HepG2 (cell line): Measurements from ENCODE around the gene APIP. TPM values are rescaled to one million over a fixed set of nuclear protein-coding genes. Genes with fewer than 3 reads are reported as not detected.

Experiments used
- ATAC-seq: fragments of 200-7000 bp; cut with Tn5 transposase; 3 replicates; pipeline ENCODE4 v1.9.1; 2020; ENCODE audit warnings: mild to moderate bottlenecking, moderate library complexity
- BruUV-seq: library from RNA; stranded (reverse); fragments of 400-500 nt; replicated peaks from 2 replicates; lab custom pipeline; 2021; lab: Mats Ljungman, UMichigan
- CTCF ChIA-PET: fragments of 300-600 bp; formaldehyde crosslinking; extraction: SDS; loops from one replicate; lab custom pipeline; 2021; ENCODE audit warnings: low total read pairs, inconsistent platforms, low intra/inter-chr PET ratio; lab: Yijun Ruan, JAX
- POLR2A ChIA-PET: fragments of 350-600 bp; sonication (Branson Sonifier 250); formaldehyde crosslinking; loops from one replicate; lab custom pipeline; 2020; ENCODE audit warnings: antibody characterized with exemption, inconsistent platforms; lab: Yijun Ruan, JAX
- DNase-seq: peaks from one replicate; pipeline ENCODE4 v3.0.0-alpha.2; 2015; ENCODE audit warnings: low spot score
- FAIRE-seq: peaks from 3 replicates; lab custom pipeline; 2011; peaks lifted over from hg19 to GRCh38; lab: Jason Lieb, UNC
- H2AFZ ChIP-seq: one replicate; pipeline ENCODE4 v1.6.1; 2011; ENCODE audit warnings: low read length, inconsistent platforms
- H3K27ac ChIP-seq: fragments of 300-600 bp; 3 replicates; pipeline ENCODE4 v1.8.0; 2011; ENCODE audit warnings: mixed run types, mild to moderate bottlenecking, mixed read lengths, low read length, inconsistent platforms; ENCODE audit not compliant: insufficient read depth; ENCODE audit errors: extremely low read length
- H3K27me3 ChIP-seq, 2 experiments: fragments of 200-600 bp in 1 of 2; 2 replicates in 1 of 2; 3 replicates in 1 of 2; pipeline versions ENCODE4 v1.6.0 to v1.8.0; 2011; ENCODE audit warnings: low read length in 2 of 2, mild to moderate bottlenecking in 2 of 2, moderate library complexity in 2 of 2, inconsistent platforms in 1 of 2; ENCODE audit not compliant: insufficient read depth in 2 of 2, control insufficient read depth in 1 of 2
- H3K36me3 ChIP-seq, 2 experiments: fragments of 200-600 bp in 1 of 2; replicated peaks in 1 of 2; 2 replicates in 1 of 2; 3 replicates in 1 of 2; pipeline versions ENCODE4 v1.5.1 to v1.8.0; 2011; ENCODE audit warnings: low read length in 2 of 2, inconsistent platforms in 1 of 2; ENCODE audit not compliant: insufficient read depth in 2 of 2, control insufficient read depth in 1 of 2
- H3K4me1 ChIP-seq: 2 replicates; pipeline ENCODE4 v1.5.1; 2012; ENCODE audit warnings: low read length, inconsistent platforms; ENCODE audit not compliant: insufficient read depth
- H3K4me2 ChIP-seq: 2 replicates; pipeline ENCODE4 v1.6.0; 2011; ENCODE audit warnings: low read depth, low read length, inconsistent platforms
- H3K4me3 ChIP-seq, 3 experiments: fragments of 200-600 bp in 1 of 3; sonication (generic), shearing (Covaris generic) in 1 of 3; replicated peaks in 1 of 3; 2 replicates each; pipeline ENCODE4 v1.5.1; 2011 to 2016; ENCODE audit warnings: low read length in 3 of 3, inconsistent platforms in 2 of 3, low read depth in 2 of 3, mild to moderate bottlenecking in 2 of 3, control low read depth in 1 of 3, mixed read lengths in 1 of 3; ENCODE audit not compliant: insufficient read depth in 1 of 3
- H3K79me2 ChIP-seq: one replicate; pipeline ENCODE4 v1.6.1; 2011; ENCODE audit warnings: low read length, inconsistent platforms; ENCODE audit not compliant: insufficient read depth
- H3K9ac ChIP-seq: 2 replicates; pipeline ENCODE4 v1.6.0; 2011; ENCODE audit warnings: mild to moderate bottlenecking, low read depth, low read length, inconsistent platforms; ENCODE audit not compliant: insufficient read depth
- H3K9me3 ChIP-seq: 2 replicates; pipeline ENCODE4 v1.5.1; 2012; ENCODE audit warnings: mild to moderate bottlenecking, low read length
- H4K20me1 ChIP-seq: 2 replicates; pipeline ENCODE4 v1.6.0; 2011; ENCODE audit warnings: inconsistent platforms, mild to moderate bottlenecking, low read length, moderate library complexity; ENCODE audit not compliant: insufficient read depth
- CCDC6 ChIP-seq: sonication (generic); formaldehyde crosslinking; IDR thresholded peaks from 2 replicates; pipeline ENCODE4 v1.8.1; 2022; ENCODE audit warnings: mild to moderate bottlenecking, missing genetic modification reagents, moderate library complexity
- CREB1 ChIP-seq, 2 experiments: fragments of 450-650 bp in 1 of 2; IDR thresholded peaks; 2 replicates each; pipeline ENCODE4 v1.6.1; 2016 to 2017; ENCODE audit warnings: control low read depth in 1 of 2, mild to moderate bottlenecking in 1 of 2, missing compliant biosample characterization in 1 of 2, missing genetic modification characterization in 1 of 2
- CREM ChIP-seq, 2 experiments: sonication (generic) in 1 of 2; formaldehyde crosslinking in 1 of 2; IDR thresholded peaks; 2 replicates each; pipeline versions ENCODE4 v1.4.0 to v1.6.1; 2016 to 2020; ENCODE audit warnings: antibody characterized with exemption in 1 of 2, mild to moderate bottlenecking in 1 of 2, missing genetic modification reagents in 1 of 2
- FLYWCH1 ChIP-seq: sonication (generic); formaldehyde crosslinking; IDR thresholded peaks from 2 replicates; pipeline ENCODE4 v1.8.1; 2023; ENCODE audit warnings: mild to moderate bottlenecking, missing genetic modification reagents
- HES4 ChIP-seq: sonication (generic); formaldehyde crosslinking; IDR thresholded peaks from 2 replicates; pipeline ENCODE4 v1.9.0; 2021; ENCODE audit warnings: mild to moderate bottlenecking, missing genetic modification reagents, borderline replicate concordance
- NR2F1 ChIP-seq, 2 experiments: fragments of 450-650 bp in 1 of 2; formaldehyde crosslinking in 1 of 2; IDR thresholded peaks; 2 replicates each; pipeline versions ENCODE4 v1.5.0 to v1.6.1; 2016 to 2020; ENCODE audit warnings: mild to moderate bottlenecking in 1 of 2, missing compliant biosample characterization in 1 of 2, missing genetic modification reagents in 1 of 2, moderate library complexity in 1 of 2
- PBX2 ChIP-seq: IDR thresholded peaks from 2 replicates; pipeline ENCODE4 v1.6.1; 2016; ENCODE audit warnings: control low read depth
- SOX13 ChIP-seq, 3 experiments: fragments of 450-650 bp in 1 of 3; sonication (generic) in 1 of 3; formaldehyde crosslinking in 1 of 3; IDR thresholded peaks in 2 of 3; conservative IDR thresholded peaks in 1 of 3; 2 replicates each; pipeline versions ENCODE4 v1.5.0 to v1.6.1; 2016 to 2020; ENCODE audit warnings: antibody characterized with exemption in 1 of 3, mild to moderate bottlenecking in 1 of 3, missing compliant biosample characterization in 1 of 3, missing genetic modification reagents in 1 of 3, moderate library complexity in 1 of 3
- ZBTB3 ChIP-seq: sonication (generic); formaldehyde crosslinking; IDR thresholded peaks from 2 replicates; pipeline ENCODE4 v1.4.0; 2020; ENCODE audit warnings: low read depth, mild to moderate bottlenecking, moderate library complexity, missing genetic modification reagents, borderline replicate concordance
- ZFX ChIP-seq: sonication (generic); formaldehyde crosslinking; IDR thresholded peaks from 2 replicates; pipeline ENCODE4 v1.4.0; 2020; ENCODE audit warnings: mild to moderate bottlenecking, low read depth, missing genetic modification reagents, moderate library complexity
- ZMYM3 ChIP-seq: sonication (generic); formaldehyde crosslinking; IDR thresholded peaks from 2 replicates; pipeline ENCODE4 v1.5.1; 2020; ENCODE audit warnings: mild to moderate bottlenecking, missing genetic modification reagents
- ZNF446 ChIP-seq: sonication (generic); formaldehyde crosslinking; IDR thresholded peaks from 2 replicates; pipeline ENCODE4 v1.5.0; 2020; ENCODE audit warnings: mild to moderate bottlenecking, missing genetic modification reagents
- ZNF709 ChIP-seq: sonication (generic); formaldehyde crosslinking; IDR thresholded peaks from 2 replicates; pipeline ENCODE4 v1.5.0; 2020; ENCODE audit warnings: mild to moderate bottlenecking, missing genetic modification reagents
- ZNF713 ChIP-seq: sonication (generic); formaldehyde crosslinking; IDR thresholded peaks from 2 replicates; pipeline ENCODE4 v1.4.0; 2020; ENCODE audit warnings: mild to moderate bottlenecking, missing genetic modification reagents
- ZNF841 ChIP-seq: sonication (generic); formaldehyde crosslinking; IDR thresholded peaks from 2 replicates; pipeline ENCODE4 v1.8.1; 2023; ENCODE audit warnings: missing genetic modification reagents, borderline replicate concordance
- WGBS: methylation state at CpG from one replicate; pipeline ENCODE4 v1.1.6; 2017; ENCODE audit warnings: low lambda C conversion rate; 5-methylcytosine and 5-hydroxymethylcytosine counted together
- in situ Hi-C: cut with HindIII; loops from 2 replicates; pipeline ENCODE4 v1.10.0; 2017; ENCODE audit warnings: low pct_unique_long_range_greater_than_20kb; ENCODE audit not compliant: extremely low pct_ligation_motif_present
- intact Hi-C: fragments of 100-400 bp; cut with micrococcal nuclease; formaldehyde crosslinking; loops from one replicate; pipeline ENCODE4 v1.10.0; 2022; ENCODE audit not compliant: unreplicated experiment
- polyA plus RNA-seq, 8 experiments: library from polyadenylated mRNA; depleted of rRNA in 3 of 8; stranded (reverse) in 7 of 8; unstranded in 1 of 8; fragments of >200 nt; fragmentation: Illumina TruSeq in 4 of 8; extraction: Trizol in 4 of 8; gene quantifications; 2 replicates each; pipeline versions ENCODE4 v1.2.1 to v1.2.3, GENCODE V29; 2011 to 2016; ENCODE audit warnings: low read depth in 4 of 8, missing spikeins in 1 of 8, mixed read lengths in 1 of 8; ENCODE audit not compliant: insufficient read depth in 1 of 8
- total RNA-seq, 5 experiments: library from RNA; depleted of rRNA; stranded (reverse); fragments of >200 nt; fragmentation: Illumina TruSeq; extraction: Trizol; gene quantifications; 2 replicates each; pipeline ENCODE4 v1.2.3, GENCODE V29; 2016; ENCODE audit warnings: low read depth in 1 of 5
- TF ChIP-seq, protein P1 (sequence below): sonication (generic); formaldehyde crosslinking; IDR thresholded peaks from 2 replicates; pipeline ENCODE4 v1.4.0; 2020; ENCODE audit warnings: mild to moderate bottlenecking, missing genetic modification reagents

Gene APIP
- total and polyA plus RNA-seq, 2 of the 13 experiments (the other 11 are each of a cell fraction or from before 2014, with no cell fraction given) = 16.9 to 31.0 TPM

- Histone ChIP-seq H3K36me3 (peaks cover 2 to 12% of the 10 kb centered on the region in 2 experiments; a peak in 2 of 5 replicates), H3K4me3 (peak overlapping the region; percentile 89 to 100 (median 98)), H3K27me3 (no peaks in the 10 kb centered on the region; a peak in 1 of 5 replicates), H3K9ac (peak overlapping the region; percentile 98), H3K79me2 (peaks cover 62% of the 10 kb centered on the region), H2AFZ (no peak overlapping the region), H3K9me3 (no peaks in the 10 kb centered on the region), H3K4me1 (peaks cover 55% of the 10 kb centered on the region), H3K27ac (peak overlapping the region; percentile 99), H3K4me2 (peak overlapping the region; percentile 84), H4K20me1 (0 out of 2 replicates have a peak, but pooled peaks cover 7% of the 10 kb centered on the region)
- ChIA-PET CTCF (no interaction called here), POLR2A (interaction anchor here (1.5 to 4.3 kb wide), 7 partner anchors 9 to 812 kb away, joined by 4 to 46 read pairs (median 9); partner anchors contain the start of gene NAT10)
- DNase-seq (no peak), ATAC-seq (peak; percentile 41), FAIRE-seq (no peak)
- intact Hi-C loops = no loop called here
- in situ Hi-C loops = loop anchor here (25.0 kb wide), 1 partner anchor 755 kb away; no protein-coding TSS in a partner anchor
- under 1% methylated on average over 23 of the region's 23 CpGs for WGBS
- TSS peak; percentile 69 for BruUV-seq
- TF ChIP-seq HES4 (CRISPR knock-in tag) (0 out of 2 replicates have a peak, but pooled peaks have one; percentile 51), ZNF446 (CRISPR knock-in tag) (0 out of 2 replicates have a peak, but pooled peaks have one; percentile 47), ZBTB3 (0 out of 2 replicates have a peak, but pooled peaks have one; percentile 5), ZNF713 (no peak), PBX2 (CRISPR knock-in tag) (peak; percentile 48; the same call in 1 of the 2 replicates), ZMYM3 (CRISPR knock-in tag) (no peak), CREM (IDR thresholded peaks at IDR 0.05) (peak; percentile 44; the same call in 1 of the 2 replicates), CREM (CRISPR knock-in tag; IDR thresholded peaks at IDR 0.05) (no peak), NR2F1 (CRISPR knock-in tag; IDR thresholded peaks at IDR 0.05) (no peak), SOX13 (IDR thresholded peaks at IDR 0.05) (0 out of 2 replicates have a peak, but pooled peaks have one; percentile 2), SOX13 (CRISPR knock-in tag; conservative IDR thresholded peaks at IDR 0.05 in 1 of 2, IDR thresholded peaks at IDR 0.05 in 1 of 2) (no peak), CREB1 (IDR thresholded peaks at IDR 0.05) (peak; percentile 84), CREB1 (CRISPR knock-in tag; IDR thresholded peaks at IDR 0.05) (peak; percentile 41; the same call in 1 of the 2 replicates), FLYWCH1 (CRISPR knock-in tag) (0 out of 2 replicates have a peak, but pooled peaks have one; percentile 60), CCDC6 (peak; percentile 42; the same call in 1 of the 2 replicates), ZNF841 (CRISPR knock-in tag) (no peak), ZNF709 (CRISPR knock-in tag) (0 out of 2 replicates have a peak, but pooled peaks have one; percentile 8), ZFX (CRISPR knock-in tag) (peak; percentile 17; the same call in 1 of the 2 replicates)
- TF ChIP-seq, protein P1, sequence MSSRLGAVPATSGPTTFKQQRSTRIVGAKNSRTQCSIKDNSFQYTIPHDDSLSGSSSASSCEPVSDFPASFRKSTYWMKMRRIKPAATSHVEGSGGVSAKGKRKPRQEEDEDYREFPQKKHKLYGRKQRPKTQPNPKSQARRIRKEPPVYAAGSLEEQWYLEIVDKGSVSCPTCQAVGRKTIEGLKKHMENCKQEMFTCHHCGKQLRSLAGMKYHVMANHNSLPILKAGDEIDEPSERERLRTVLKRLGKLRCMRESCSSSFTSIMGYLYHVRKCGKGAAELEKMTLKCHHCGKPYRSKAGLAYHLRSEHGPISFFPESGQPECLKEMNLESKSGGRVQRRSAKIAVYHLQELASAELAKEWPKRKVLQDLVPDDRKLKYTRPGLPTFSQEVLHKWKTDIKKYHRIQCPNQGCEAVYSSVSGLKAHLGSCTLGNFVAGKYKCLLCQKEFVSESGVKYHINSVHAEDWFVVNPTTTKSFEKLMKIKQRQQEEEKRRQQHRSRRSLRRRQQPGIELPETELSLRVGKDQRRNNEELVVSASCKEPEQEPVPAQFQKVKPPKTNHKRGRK (CRISPR knock-in tag) = no peak
Measured at GRCh38 chr11:34916843-34917770, 928 bp upstream of the APIP start.
